Measurements from ENCODE around the gene RXFP4. TPM values are rescaled to one million over a fixed set of nuclear protein-coding genes. Genes with fewer than 3 reads are reported as not detected.

Gene RXFP4
- total and polyA plus RNA-seq, 7 experiments from 2014 or later = 0.60 to 1.3 TPM; not detected in 5

DNA sequence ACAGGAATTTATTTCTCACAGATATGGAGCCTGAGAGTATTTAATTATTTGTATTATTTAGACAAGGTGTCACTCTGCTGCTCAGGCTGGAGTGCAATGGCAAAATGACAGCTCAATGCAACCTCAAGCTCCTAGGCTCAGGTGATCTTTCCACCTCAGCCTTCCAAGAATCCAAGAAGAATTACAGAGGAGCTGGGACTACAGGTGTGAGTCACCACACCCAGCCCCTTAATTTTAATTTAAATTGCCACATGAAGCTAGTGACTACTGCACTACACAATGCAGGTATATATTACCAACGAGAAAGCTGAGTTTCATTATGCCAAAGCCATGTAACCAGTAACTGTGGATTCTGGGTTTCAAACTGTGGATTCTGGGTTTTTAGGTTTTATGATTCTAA, 9.4 kb upstream of the RXFP4 start:
- H3K27me3 ChIP-seq (ENCODE audit: control insufficient read depth in 2 of 2, insufficient read depth in 2 of 2, low read length in 2 of 2) = no peaks in the 10 kb centered on the region
- no peaks in the 10 kb centered on the region for H3K9me3 ChIP-seq (ENCODE audit: control insufficient read depth in 2 of 3, low read length in 3 of 3)
- peaks cover 40 to 42% of the 10 kb centered on the region in 2 donors for H3K4me1 ChIP-seq (ENCODE audit: control insufficient read depth in 2 of 2, insufficient read depth in 2 of 2, low read length in 2 of 2)
- ATAC-seq (no peak), DNase-seq (no peak)
- Mint-ChIP-seq H3K36me3 (peaks cover 0 to 25% (median 12%) of the 10 kb centered on the region in 5 donors), H3K4me1 (peaks cover 11 to 41% (median 34%) of the 10 kb centered on the region in 7 donors), H3K27me3 (no peaks in the 10 kb centered on the region), H3K9me3 (no peaks in the 10 kb centered on the region), H3K27ac (peak overlapping the region in 2 of 9 donors; percentile 28 to 77), H3K4me3 (peak overlapping the region in 7 of 10 donors; percentile 23 to 71 (median 52))
- ChIA-PET CTCF (interaction anchor here (1.1 to 3.9 kb wide), 3 partner anchors 11 to 56 kb away, joined by 3 to 29 read pairs (median 3); no protein-coding TSS in a partner anchor), POLR2A (interaction anchor here (0.6 to 4.1 kb wide), 5 partner anchors 12 to 45 kb away, joined by 4 to 46 read pairs (median 11); partner anchors contain the start of gene ARHGEF2)
- no peak overlapping the region for H3K4me3 ChIP-seq (ENCODE audit: low read length)
- H3K36me3 ChIP-seq (ENCODE audit: control insufficient read depth in 2 of 3, insufficient read depth in 3 of 3, low read length in 3 of 3) = peaks cover 20 to 52% (median 21%) of the 10 kb centered on the region in 3 experiments
- peak overlapping the region; percentile 44 for H3K27ac ChIP-seq (ENCODE audit: low read depth, low read length)
- intact Hi-C loops (cut with micrococcal nuclease) = loop anchor here in 1 of 2 donors (5.0 kb wide), 1 partner anchor 405 kb away; the partner anchor contains the start of genes CCT3 and TSACC

DNA sequence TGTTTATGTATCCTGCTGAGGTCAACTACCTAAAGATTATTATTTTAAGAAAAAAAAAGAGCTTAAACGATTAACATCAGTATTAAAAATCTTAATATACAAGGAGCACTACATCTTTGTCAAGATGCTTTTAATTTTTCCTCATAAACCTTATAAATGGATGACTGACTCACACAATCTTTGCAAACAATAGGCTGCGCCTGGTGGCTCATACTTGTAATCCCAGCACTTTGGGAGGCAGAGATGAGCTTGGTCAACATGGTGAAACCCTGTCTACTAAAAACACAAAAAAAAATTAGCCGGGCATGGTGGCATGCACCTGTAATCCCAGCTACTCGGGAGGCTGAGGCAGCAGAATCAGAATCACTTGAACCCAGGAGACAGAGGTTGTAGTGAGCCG, 9.0 kb upstream of the RXFP4 start:
- Mint-ChIP-seq H3K27me3 (no peaks in the 10 kb centered on the region), H3K27ac (peak overlapping the region in 2 of 9 donors; percentile 28 to 77), H3K36me3 (peaks cover 0 to 24% (median 11%) of the 10 kb centered on the region in 5 donors), H3K4me3 (peak overlapping the region in 6 of 10 donors; percentile 32 to 71 (median 48)), H3K9me3 (no peaks in the 10 kb centered on the region), H3K4me1 (peaks cover 11 to 41% (median 33%) of the 10 kb centered on the region in 7 donors)
- peak overlapping the region; percentile 89 for H3K27ac ChIP-seq (ENCODE audit: low read depth, low read length)
- intact Hi-C loops (cut with micrococcal nuclease) = loop anchor here in 1 of 2 donors (5.0 kb wide), 1 partner anchor 405 kb away; the partner anchor contains the start of genes CCT3 and TSACC
- peaks cover 16 to 48% (median 17%) of the 10 kb centered on the region in 3 experiments for H3K36me3 ChIP-seq (ENCODE audit: control insufficient read depth in 2 of 3, insufficient read depth in 3 of 3, low read length in 3 of 3)
- DNase-seq = no peak
- POLR2A ChIA-PET = interaction anchor here (0.6 to 4.1 kb wide), 7 partner anchors 10 to 272 kb away, joined by 3 to 46 read pairs (median 8); partner anchors contain the start of gene ARHGEF2
- no peak overlapping the region for H3K4me3 ChIP-seq (ENCODE audit: low read length)
- no peaks in the 10 kb centered on the region for H3K27me3 ChIP-seq (ENCODE audit: control insufficient read depth in 2 of 2, insufficient read depth in 2 of 2, low read length in 2 of 2)
- CTCF ChIA-PET = interaction anchor here (0.9 to 3.9 kb wide), 5 partner anchors 12 to 62 kb away, joined by 3 to 29 read pairs (median 3); no protein-coding TSS in a partner anchor
- H3K4me1 ChIP-seq (ENCODE audit: control insufficient read depth in 2 of 2, insufficient read depth in 2 of 2, low read length in 2 of 2) = peaks cover 40 to 42% of the 10 kb centered on the region in 2 donors
- no peaks in the 10 kb centered on the region for H3K9me3 ChIP-seq (ENCODE audit: control insufficient read depth in 2 of 3, low read length in 3 of 3)
- ATAC-seq = no peak

- Histone ChIP-seq H3K27ac (ENCODE audit: low read depth, low read length) (peak overlapping the region; percentile 89), H3K9me3 (ENCODE audit: control insufficient read depth in 2 of 3, low read length in 3 of 3) (no peaks in the 10 kb centered on the region), H3K4me3 (ENCODE audit: low read length) (peak overlapping the region; percentile 87), H3K36me3 (ENCODE audit: control insufficient read depth in 2 of 3, insufficient read depth in 3 of 3, low read length in 3 of 3) (peaks cover 12 to 38% (median 16%) of the 10 kb centered on the region in 3 experiments), H3K4me1 (ENCODE audit: control insufficient read depth in 2 of 2, insufficient read depth in 2 of 2, low read length in 2 of 2) (peaks cover 40 to 42% of the 10 kb centered on the region in 2 donors), H3K27me3 (ENCODE audit: control insufficient read depth in 2 of 2, insufficient read depth in 2 of 2, low read length in 2 of 2) (no peaks in the 10 kb centered on the region)
- POLR2A ChIA-PET = interaction anchor here (0.7 to 4.1 kb wide), 16 partner anchors 11 to 123 kb away, joined by 3 to 47 read pairs (median 5); partner anchors contain the start of genes ARHGEF2 and SYT11
- Mint-ChIP-seq H3K9me3 (no peaks in the 10 kb centered on the region), H3K4me3 (no peak overlapping the region), H3K27me3 (no peaks in the 10 kb centered on the region), H3K27ac (no peak overlapping the region), H3K4me1 (peaks cover 18 to 47% (median 41%) of the 10 kb centered on the region in 7 donors), H3K36me3 (peaks cover 0 to 22% (median 7%) of the 10 kb centered on the region in 5 donors)
- peak in 1 of 9 donors; percentile 12 for DNase-seq
- no peak for ATAC-seq
- CTCF ChIA-PET = interaction anchor here (2.1 to 3.9 kb wide), 2 partner anchors 43 to 55 kb away, joined by 9 to 29 read pairs; no protein-coding TSS in a partner anchor
- intact Hi-C loops (cut with micrococcal nuclease) = loop anchor here (1.0 to 5.0 kb wide), 17 partner anchors 13 to 625 kb away; partner anchors contain the start of genes LAMTOR2 (in 2 of the 2), RIT1 (in 2 of the 2), ARHGEF2 (in 1 of the 2) and CCT3 (in 1 of the 2)
Measured at GRCh38 chr1:155933591-155934096, 7.8 kb upstream of the RXFP4 start.

- Mint-ChIP-seq H3K9me3 (no peaks in the 10 kb centered on the region), H3K4me1 (peaks cover 15 to 42% (median 37%) of the 10 kb centered on the region in 7 donors), H3K4me3 (no peak within 1 kb of the TSS), H3K36me3 (peaks cover 0 to 17% (median 3%) of the 10 kb centered on the region in 5 donors), H3K27me3 (no peaks in the 10 kb centered on the region), H3K27ac (peak within 1 kb of the TSS in 1 of 9 donors; percentile 22)
- ChIA-PET POLR2A (interaction anchor here (0.6 to 4.1 kb wide), 24 partner anchors 10 to 927 kb away, joined by 3 to 47 read pairs (median 4); partner anchors contain the start of genes ARHGEF2, SSR2 and SYT11), CTCF (interaction anchor here (0.5 to 3.9 kb wide), 4 partner anchors 19 to 54 kb away, joined by 4 to 29 read pairs (median 7); no protein-coding TSS in a partner anchor)
- Histone ChIP-seq H3K27ac (ENCODE audit: low read depth, low read length) (peak within 1 kb of the TSS; percentile 89), H3K36me3 (ENCODE audit: control insufficient read depth in 2 of 3, insufficient read depth in 3 of 3, low read length in 3 of 3) (peaks cover 6 to 31% (median 11%) of the 10 kb centered on the region in 3 experiments), H3K27me3 (ENCODE audit: control insufficient read depth in 2 of 2, insufficient read depth in 2 of 2, low read length in 2 of 2) (no peaks in the 10 kb centered on the region), H3K9me3 (ENCODE audit: control insufficient read depth in 2 of 3, low read length in 3 of 3) (no peaks in the 10 kb centered on the region), H3K4me1 (ENCODE audit: control insufficient read depth in 2 of 2, insufficient read depth in 2 of 2, low read length in 2 of 2) (peaks cover 40 to 42% of the 10 kb centered on the region in 2 donors), H3K4me3 (ENCODE audit: low read length) (peak within 1 kb of the TSS; percentile 87)
- DNase-seq (peak; percentile 79 to 98 (median 97)), ATAC-seq (peak; percentile 97)
- intact Hi-C loops (cut with micrococcal nuclease) = loop anchor here (1.0 to 5.0 kb wide), 17 partner anchors 12 to 626 kb away; partner anchors contain the start of genes LAMTOR2 (in 2 of the 2), RIT1 (in 2 of the 2), ARHGEF2 (in 1 of the 2) and CCT3 (in 1 of the 2)
Measured at GRCh38 chr1:155934097-155934935, 7.1 kb upstream of the RXFP4 start, which contains the start of gene KHDC4. Gene KHDC4 (minus strand): TSS chr1:155934413. CDS start chr1:155934373, 40 bp downstream.

DNA sequence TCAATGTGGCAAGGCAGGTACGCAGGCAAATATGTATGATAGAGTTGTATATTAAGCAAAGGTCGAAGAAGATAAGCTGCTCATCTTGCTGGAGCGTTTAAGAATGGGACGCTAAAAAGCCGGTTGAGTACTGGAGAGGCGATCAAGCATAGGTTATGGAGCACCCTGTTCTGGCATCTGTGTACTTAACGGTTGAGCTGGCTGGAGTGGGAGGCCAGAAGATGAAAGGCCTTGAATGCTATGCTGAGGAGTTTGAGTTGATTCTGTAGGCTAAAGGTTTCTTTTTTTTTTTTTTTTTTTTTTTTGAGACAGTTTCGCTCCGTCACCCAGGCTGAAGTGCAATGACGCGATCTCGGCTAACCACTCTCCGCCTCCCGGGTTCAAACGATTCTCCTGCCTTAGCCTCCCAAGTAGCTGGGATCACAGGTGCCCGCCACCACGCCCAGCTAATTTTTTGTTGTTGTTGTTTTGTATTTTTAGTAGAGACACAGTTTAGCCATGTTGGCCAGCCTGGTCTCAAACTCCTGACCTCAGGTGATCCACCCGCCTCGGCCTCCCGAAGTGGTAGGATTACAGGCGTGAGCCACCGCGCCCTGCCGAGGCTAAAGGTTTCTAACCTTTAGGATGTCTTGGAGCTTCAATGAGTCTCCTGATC, 6.4 kb upstream of the RXFP4 start:
- ATAC-seq (no peak), DNase-seq (no peak)
- intact Hi-C loops (cut with micrococcal nuclease) = loop anchor here (1.0 to 5.0 kb wide), 17 partner anchors 11 to 627 kb away; partner anchors contain the start of genes LAMTOR2 (in 2 of the 2), RIT1 (in 2 of the 2), ARHGEF2 (in 1 of the 2) and CCT3 (in 1 of the 2)
- Histone ChIP-seq H3K27ac (ENCODE audit: low read depth, low read length) (peak overlapping the region; percentile 89), H3K36me3 (ENCODE audit: control insufficient read depth in 2 of 3, insufficient read depth in 3 of 3, low read length in 3 of 3) (peaks cover 3 to 28% (median 8%) of the 10 kb centered on the region in 3 experiments), H3K4me3 (ENCODE audit: low read length) (peak overlapping the region; percentile 51), H3K4me1 (ENCODE audit: control insufficient read depth in 2 of 2, insufficient read depth in 2 of 2, low read length in 2 of 2) (peaks cover 40 to 45% of the 10 kb centered on the region in 2 donors), H3K9me3 (ENCODE audit: control insufficient read depth in 2 of 3, low read length in 3 of 3) (no peaks in the 10 kb centered on the region), H3K27me3 (ENCODE audit: control insufficient read depth in 2 of 2, insufficient read depth in 2 of 2, low read length in 2 of 2) (no peaks in the 10 kb centered on the region)
- ChIA-PET POLR2A (interaction anchor here (0.6 to 4.1 kb wide), 15 partner anchors 9 to 832 kb away, joined by 3 to 47 read pairs (median 5); partner anchors contain the start of genes ARHGEF2 and SSR2), CTCF (interaction anchor here (0.6 to 3.9 kb wide), 4 partner anchors 33 to 132 kb away, joined by 3 to 29 read pairs (median 4); no protein-coding TSS in a partner anchor)
- Mint-ChIP-seq H3K4me3 (no peak overlapping the region), H3K4me1 (peaks cover 20 to 41% (median 36%) of the 10 kb centered on the region in 7 donors), H3K9me3 (no peaks in the 10 kb centered on the region), H3K27me3 (no peaks in the 10 kb centered on the region), H3K27ac (peak overlapping the region in 1 of 9 donors; percentile 22), H3K36me3 (peaks cover 0 to 14% (median 0%) of the 10 kb centered on the region in 5 donors)
